OCI-LY1 (cell line): ENCODE measurements around the gene GAMT.

Experiments used
- CTCF ChIP-seq: fragments of 200-600 bp; sonication (generic), shearing (Covaris generic); IDR thresholded peaks from 2 replicates; pipeline ENCODE4 v1.5.1; 2017; ENCODE audit warnings: mild to moderate bottlenecking, antibody characterized with exemption, low read length, moderate library complexity, mixed read lengths
- EZH2 ChIP-seq: fragments of 200-600 bp; sonication (generic), shearing (Covaris generic); IDR thresholded peaks from 2 replicates; pipeline ENCODE4 v1.8.0; 2017; ENCODE audit warnings: borderline replicate concordance, mixed run types, mild to moderate bottlenecking, antibody characterized with exemption, low read length, moderate library complexity, mixed read lengths

GRCh38 chr19:1445932-1446712, 44.8 kb upstream of the GAMT start:
- no peak for TF ChIP-seq CTCF
- TF ChIP-seq EZH2 = no peak
